K562 (cell line): ENCODE measurements around the gene ZNF780A. TPM values are rescaled to one million over a fixed set of nuclear protein-coding genes. Genes with fewer than 3 reads are reported as not detected.

Source experiments
- ATAC-seq: fragments of 200-7000 bp; cut with Tn5 transposase; 3 replicates; pipeline ENCODE4 v1.9.1; 2020; ENCODE audit warnings: moderate library complexity
- BruUV-seq: library from RNA; stranded (reverse); fragments of 400-500 nt; replicated peaks from 2 replicates; lab custom pipeline; 2021; lab: Mats Ljungman, UMichigan
- CTCF ChIA-PET: fragments of 300-600 bp; formaldehyde crosslinking; extraction: SDS; loops from one replicate; lab custom pipeline; 2021; ENCODE audit warnings: low intra/inter-chr PET ratio; lab: Yijun Ruan, JAX
- POLR2A ChIA-PET: fragments of 300-600, 350-650 bp; sonication (Branson Sonifier 250); formaldehyde crosslinking; extraction: SDS; loops from one replicate; lab custom pipeline; 2021; ENCODE audit warnings: antibody characterized with exemption, inconsistent platforms; lab: Yijun Ruan, JAX
- DNase-seq, 4 experiments: peaks; one replicate each; pipeline versions ENCODE4 v3.0.0 to v3.0.0-alpha.2; 2011 to 2018; ENCODE audit warnings: low spot score in 3 of 4, mixed read lengths in 3 of 4; ENCODE audit errors: extremely low read depth in 1 of 4
- FAIRE-seq: peaks from 2 replicates; lab custom pipeline; 2011; peaks lifted over from hg19 to GRCh38; lab: Jason Lieb, UNC
- H2AFZ ChIP-seq: 2 replicates; pipeline ENCODE4 v1.6.0; 2011; ENCODE audit warnings: low read depth, low read length, control low read depth, inconsistent platforms
- H3K27ac ChIP-seq: fragments of 200-600 bp; 3 replicates; pipeline ENCODE4 v1.8.0; 2011; ENCODE audit warnings: low read depth, mild to moderate bottlenecking, control low read depth, inconsistent platforms, low read length, moderate library complexity, mixed read lengths; ENCODE audit errors: extremely low read depth
- H3K27me3 ChIP-seq, 2 experiments: fragments of 300-600 bp in 1 of 2; 2 replicates in 1 of 2; 3 replicates in 1 of 2; pipeline versions ENCODE4 v1.6.0 to v1.8.0; 2011; ENCODE audit warnings: inconsistent platforms in 2 of 2, low read length in 2 of 2, mild to moderate bottlenecking in 1 of 2, mixed read lengths in 1 of 2, moderate library complexity in 1 of 2; ENCODE audit not compliant: control insufficient read depth in 2 of 2, insufficient read depth in 2 of 2
- H3K36me3 ChIP-seq: fragments of 300-600 bp; 3 replicates; pipeline ENCODE4 v1.8.0; 2011; ENCODE audit warnings: mild to moderate bottlenecking, low read length, inconsistent platforms; ENCODE audit not compliant: control insufficient read depth, insufficient read depth
- H3K4me1 ChIP-seq, 2 experiments: fragments of 200-600 bp in 1 of 2; replicated peaks in 1 of 2; 2 replicates in 1 of 2; 3 replicates in 1 of 2; pipeline versions ENCODE4 v1.5.1 to v1.8.0; 2011; ENCODE audit warnings: inconsistent platforms in 2 of 2, low read length in 2 of 2, mild to moderate bottlenecking in 1 of 2, mixed read lengths in 1 of 2, moderate library complexity in 1 of 2; ENCODE audit not compliant: control insufficient read depth in 2 of 2, insufficient read depth in 2 of 2
- H3K4me2 ChIP-seq: 2 replicates; pipeline ENCODE4 v1.6.1; 2011; ENCODE audit warnings: low read length, control low read depth, inconsistent platforms, mixed read lengths; ENCODE audit not compliant: insufficient read depth
- H3K4me3 ChIP-seq: fragments of 200-600 bp; sonication (generic), shearing (Covaris generic); 2 replicates; pipeline ENCODE4 v1.5.1; 2016; ENCODE audit warnings: control low read depth, inconsistent platforms
- H3K79me2 ChIP-seq: fragments of 200-600 bp; 3 replicates; pipeline ENCODE4 v1.8.0; 2011; ENCODE audit warnings: low read length, inconsistent platforms; ENCODE audit not compliant: control insufficient read depth, insufficient read depth
- H3K9ac ChIP-seq, 2 experiments: 2 replicates each; pipeline versions ENCODE4 v1.6.0 to v1.6.1; 2011; ENCODE audit warnings: low read depth in 2 of 2, low read length in 2 of 2, control low read depth in 1 of 2, inconsistent platforms in 1 of 2, mild to moderate bottlenecking in 1 of 2, mixed read lengths in 1 of 2; ENCODE audit not compliant: insufficient read depth in 1 of 2
- H3K9me1 ChIP-seq: one replicate; pipeline ENCODE4 v1.6.0; 2011; ENCODE audit warnings: inconsistent platforms, mild to moderate bottlenecking, low read length, moderate library complexity; ENCODE audit not compliant: control insufficient read depth, insufficient read depth
- H3K9me3 ChIP-seq: replicated peaks from 2 replicates; pipeline ENCODE4 v1.5.1; 2011; ENCODE audit warnings: low read depth, low read length, inconsistent platforms; ENCODE audit not compliant: control insufficient read depth, insufficient read depth
- H4K20me1 ChIP-seq: replicated peaks from 2 replicates; pipeline ENCODE4 v1.6.1; 2011; ENCODE audit warnings: low read length, inconsistent platforms, mixed read lengths; ENCODE audit not compliant: control insufficient read depth, insufficient read depth
- RBM22 ChIP-seq: fragments of 200-400 bp; formaldehyde crosslinking; IDR thresholded peaks from 2 replicates; pipeline ENCODE4 v1.6.1; 2018; ENCODE audit warnings: low read length, low read depth; ENCODE audit not compliant: poor library complexity, severe bottlenecking
- ZNF146 ChIP-seq: IDR thresholded peaks from one replicate; pipeline ENCODE4 v1.6.1; 2018; ENCODE audit warnings: missing compliant biosample characterization; ENCODE audit not compliant: unreplicated experiment
- WGBS: fragments of 100-300 bp; shearing (Covaris generic); methylation state at CpG from one replicate; pipeline ENCODE4 v1.1.6; 2016; ENCODE audit warnings: low coverage, mixed read lengths; ENCODE audit not compliant: insufficient coverage; ENCODE audit errors: missing lambda C conversion rate; 5-methylcytosine and 5-hydroxymethylcytosine counted together
- in situ Hi-C: fragments of 300-500 bp; cut with MboI; formaldehyde crosslinking; loops from 4 replicates; pipeline ENCODE4 v1.15.0; 2018; ENCODE audit warnings: inconsistent platforms, mixed read lengths
- intact Hi-C: fragments of 100-400 bp; cut with micrococcal nuclease; formaldehyde crosslinking; loops from 2 replicates; pipeline ENCODE4 v1.14.2; 2022
- polyA plus RNA-seq, 8 experiments: library from polyadenylated mRNA; depleted of rRNA in 4 of 8; stranded (reverse) in 5 of 8; unstranded in 3 of 8; fragments of >200 nt; fragmentation: Nextera tagmentation in 2 of 8; fragmentation: Illumina TruSeq in 1 of 8; extraction: Ambion mirVana in 2 of 8; extraction: Trizol in 1 of 8; gene quantifications; 2 replicates each; pipeline versions ENCODE4 v1.2.1 to v1.2.3, GENCODE V29; 2011 to 2014; ENCODE audit warnings: inconsistent platforms in 1 of 8, missing spikeins in 1 of 8
- total RNA-seq, 7 experiments: library from RNA; depleted of rRNA in 6 of 7; stranded (reverse); fragments of >200 nt in 6 of 7; fragmentation: Illumina TruSeq in 2 of 7; extraction: Trizol in 2 of 7; gene quantifications; 2 replicates each; pipeline versions ENCODE4 v1.2.1 to v1.2.3, GENCODE V29; 2011 to 2021; ENCODE audit warnings: low replicate concordance in 1 of 7
- TF ChIP-seq, protein P1 (sequence below): sonication (generic); IDR thresholded peaks from 2 replicates; pipeline ENCODE4 v1.6.1; 2016

Gene ZNF780A
- total and polyA plus RNA-seq, 9 of the 15 experiments (the other 6 are each of a cell fraction or from before 2014, with no cell fraction given), result 11.7 to 36.1 (median 25.8) TPM

DNA sequence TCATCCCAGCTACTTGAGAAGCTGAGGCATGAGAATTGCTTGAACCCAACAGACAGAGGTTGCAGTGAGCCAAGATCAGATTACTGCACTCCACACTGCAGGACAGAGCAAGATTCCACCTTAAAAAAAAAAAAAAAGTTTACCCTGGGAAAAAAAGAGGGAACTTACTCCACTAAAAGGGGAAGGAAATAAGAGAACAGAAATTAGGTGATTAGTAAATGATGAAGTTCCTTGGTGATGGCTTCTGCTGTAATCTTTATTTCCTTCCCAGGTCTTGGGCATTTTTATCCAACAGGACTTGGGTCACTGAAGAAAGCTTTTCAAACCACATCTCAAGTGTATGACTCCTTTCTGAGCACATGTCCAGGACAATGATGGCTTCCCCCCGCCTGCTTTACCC lies 9.3 kb downstream of the ZNF780A start (continued):
- no peak for TF ChIP-seq RBM22
- TF ChIP-seq, protein P1, sequence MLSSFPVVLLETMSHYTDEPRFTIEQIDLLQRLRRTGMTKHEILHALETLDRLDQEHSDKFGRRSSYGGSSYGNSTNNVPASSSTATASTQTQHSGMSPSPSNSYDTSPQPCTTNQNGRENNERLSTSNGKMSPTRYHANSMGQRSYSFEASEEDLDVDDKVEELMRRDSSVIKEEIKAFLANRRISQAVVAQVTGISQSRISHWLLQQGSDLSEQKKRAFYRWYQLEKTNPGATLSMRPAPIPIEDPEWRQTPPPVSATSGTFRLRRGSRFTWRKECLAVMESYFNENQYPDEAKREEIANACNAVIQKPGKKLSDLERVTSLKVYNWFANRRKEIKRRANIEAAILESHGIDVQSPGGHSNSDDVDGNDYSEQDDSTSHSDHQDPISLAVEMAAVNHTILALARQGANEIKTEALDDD, result no peak
- TF ChIP-seq, all 486 proteins: peak for 0

DNA sequence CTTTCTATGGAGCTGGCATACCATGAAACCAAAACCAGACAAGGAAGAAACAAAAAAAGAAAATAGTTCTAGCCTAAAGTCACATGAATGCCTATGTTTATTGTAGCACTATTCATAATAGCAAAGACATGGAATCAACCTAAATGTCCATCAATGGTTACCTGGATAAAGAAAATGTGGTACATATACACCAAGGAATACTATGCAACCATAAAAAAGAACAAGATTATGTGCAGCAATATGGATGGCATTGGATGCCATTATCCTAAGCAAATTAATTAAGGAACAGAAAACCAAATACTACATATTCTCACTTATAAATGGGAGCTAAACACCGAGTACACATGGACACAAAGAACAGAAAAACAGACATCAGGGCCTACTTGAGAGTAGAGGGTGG lies 10.5 kb downstream of the ZNF780A start:
- POLR2A ChIA-PET, result no interaction called here
- no peaks in the 10 kb centered on the region for H3K4me1 ChIP-seq
- BruUV-seq, result no TSS peak

More for the DNA sequence above, 10.5 kb downstream of the ZNF780A start:
- Histone ChIP-seq H3K27ac (no peak overlapping the region), H3K9ac (no peak overlapping the region), H2AFZ (no peak overlapping the region), H3K36me3 (peaks cover 75% of the 10 kb centered on the region), H3K4me3 (no peak overlapping the region), H3K4me2 (no peak overlapping the region), H3K9me3 (peaks cover 20% of the 10 kb centered on the region), H4K20me1 (no peaks in the 10 kb centered on the region), H3K9me1 (no peaks in the 10 kb centered on the region), H3K79me2 (no peaks in the 10 kb centered on the region), H3K27me3 (no peaks in the 10 kb centered on the region)
- WGBS, result 93% methylated on average over 1 of the region's 1 CpG
- in situ Hi-C loops, result no loop called here
- FAIRE-seq, result no peak
- CTCF ChIA-PET, result no interaction called here
- peak; percentile 71 for TF ChIP-seq ZNF146 (CRISPR knock-in tag)
- TF ChIP-seq, protein P1, result no peak
- DNase-seq, result no peak
- no peak for ATAC-seq
- intact Hi-C loops, result no loop called here
